Breast epithelium (tissue), 4 donors: ENCODE measurements around the gene MAPK14. TPM values are rescaled to one million over a fixed set of nuclear protein-coding genes. Genes with fewer than 3 reads are reported as not detected.

Experiments used
- DNase-seq, 2 donors: peaks; one replicate each; pipeline ENCODE4 v3.0.0-alpha.2; 2019; ENCODE audit warnings: low spot score in 2 of 2
- H3K27ac ChIP-seq, 2 donors: fragments of 200-600 bp; sonication (generic) in 1 of 2; one replicate each; pipeline ENCODE4 v1.5.1; 2016 to 2019; ENCODE audit warnings: mild to moderate bottlenecking in 1 of 2
- H3K27me3 ChIP-seq, 2 donors: fragments of 200-600 bp; sonication (generic) in 1 of 2; one replicate each; pipeline versions ENCODE4 v1.5.1 to v1.6.0; 2017 to 2019; ENCODE audit warnings: control low read depth in 1 of 2, mild to moderate bottlenecking in 1 of 2
- H3K36me3 ChIP-seq: fragments of 200-600 bp; one replicate; pipeline ENCODE4 v1.5.1; 2019
- H3K4me1 ChIP-seq, 2 donors: fragments of 200-600 bp; sonication (generic); one replicate each; pipeline ENCODE4 v1.5.1; 2016 to 2019; ENCODE audit warnings: control low read depth in 1 of 2
- H3K4me3 ChIP-seq, 3 donors: fragments of 200-600 bp; sonication (generic); 1 replicate in 2 of 3; 2 replicates in 1 of 3; pipeline ENCODE4 v1.5.1; 2016 to 2019; ENCODE audit warnings: mild to moderate bottlenecking in 3 of 3, moderate library complexity in 2 of 3
- H3K9me3 ChIP-seq, 2 donors: fragments of 200-600 bp; sonication (generic) in 1 of 2; one replicate each; pipeline ENCODE4 v1.5.1; 2016 to 2019; ENCODE audit warnings: control low read depth in 1 of 2
- POLR2A ChIP-seq: fragments of 450-650 bp; IDR thresholded peaks from one replicate; pipeline ENCODE4 v1.6.1; 2016; ENCODE audit warnings: antibody characterized with exemption, mild to moderate bottlenecking, moderate library complexity
- POLR2AphosphoS5 ChIP-seq, 3 donors: sonication (generic); formaldehyde crosslinking; IDR thresholded peaks; one replicate each; pipeline ENCODE4 v1.6.1; 2017; ENCODE audit warnings: antibody characterized with exemption in 3 of 3
- intact Hi-C: fragments of 100-400 bp; cut with DNase I; formaldehyde crosslinking; loops from one replicate; pipeline ENCODE4 v1.15.1; 2023; ENCODE audit warnings: low total_unique reads
- total RNA-seq, 3 donors: library from RNA; depleted of rRNA; stranded (reverse); fragments of >200 nt; gene quantifications; one replicate each; pipeline ENCODE4 v1.1.0, GENCODE V29; 2016
- TF ChIP-seq, protein P1 (sequence below), 3 donors: fragments of 450-650 bp; IDR thresholded peaks; one replicate each; pipeline ENCODE4 v1.5.1; 2016 to 2017; ENCODE audit warnings: antibody characterized with exemption in 3 of 3, mild to moderate bottlenecking in 3 of 3, moderate library complexity in 3 of 3

The MAPK14 gene
- total RNA-seq, 3 donors from 2014 or later = 72.8 to 85.6 (median 81.3) TPM

DNA sequence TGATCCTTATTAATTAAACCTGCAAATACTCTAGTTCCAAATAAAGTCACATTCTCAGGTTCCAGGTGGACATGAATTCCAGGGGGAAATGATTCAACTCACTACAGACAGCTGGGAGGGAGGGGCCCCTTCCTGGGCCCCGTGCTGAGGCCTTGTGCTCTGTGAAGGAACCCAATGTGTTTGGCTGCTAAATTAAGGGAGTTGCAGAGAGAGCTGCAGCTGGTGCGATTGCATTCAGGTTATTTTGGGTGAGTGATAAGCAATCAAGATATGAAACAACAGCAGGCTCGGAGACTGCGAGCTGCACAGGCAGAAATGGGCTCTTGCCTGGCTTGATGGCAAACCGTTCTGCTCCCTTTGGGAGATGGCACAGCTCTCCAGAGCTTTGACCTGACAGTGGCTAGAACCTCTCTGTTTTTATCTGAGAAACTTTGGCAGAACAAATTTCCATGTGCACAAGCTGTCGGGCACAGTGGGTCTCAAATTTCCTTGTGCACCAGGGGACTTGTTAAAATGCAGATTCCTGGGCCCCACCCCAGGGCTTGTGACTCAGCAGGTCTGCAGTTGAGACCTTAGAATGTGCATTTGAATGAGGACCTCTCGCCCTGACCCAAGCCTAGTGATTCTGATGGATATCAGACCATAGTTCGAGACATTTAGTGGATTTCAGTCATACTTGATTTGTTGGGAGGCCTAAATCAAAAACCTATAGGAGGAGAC is 112.5 kb downstream of the MAPK14 start:
- Histone ChIP-seq H3K4me1 (no peaks in the 10 kb centered on the region), H3K27ac (no peak overlapping the region), H3K27me3 (no peaks in the 10 kb centered on the region), H3K36me3 (no peaks in the 10 kb centered on the region), H3K9me3 (no peaks in the 10 kb centered on the region), H3K4me3 (no peak overlapping the region)
- no peak for DNase-seq
- intact Hi-C loops = no loop called here
- TF ChIP-seq, protein P1, sequence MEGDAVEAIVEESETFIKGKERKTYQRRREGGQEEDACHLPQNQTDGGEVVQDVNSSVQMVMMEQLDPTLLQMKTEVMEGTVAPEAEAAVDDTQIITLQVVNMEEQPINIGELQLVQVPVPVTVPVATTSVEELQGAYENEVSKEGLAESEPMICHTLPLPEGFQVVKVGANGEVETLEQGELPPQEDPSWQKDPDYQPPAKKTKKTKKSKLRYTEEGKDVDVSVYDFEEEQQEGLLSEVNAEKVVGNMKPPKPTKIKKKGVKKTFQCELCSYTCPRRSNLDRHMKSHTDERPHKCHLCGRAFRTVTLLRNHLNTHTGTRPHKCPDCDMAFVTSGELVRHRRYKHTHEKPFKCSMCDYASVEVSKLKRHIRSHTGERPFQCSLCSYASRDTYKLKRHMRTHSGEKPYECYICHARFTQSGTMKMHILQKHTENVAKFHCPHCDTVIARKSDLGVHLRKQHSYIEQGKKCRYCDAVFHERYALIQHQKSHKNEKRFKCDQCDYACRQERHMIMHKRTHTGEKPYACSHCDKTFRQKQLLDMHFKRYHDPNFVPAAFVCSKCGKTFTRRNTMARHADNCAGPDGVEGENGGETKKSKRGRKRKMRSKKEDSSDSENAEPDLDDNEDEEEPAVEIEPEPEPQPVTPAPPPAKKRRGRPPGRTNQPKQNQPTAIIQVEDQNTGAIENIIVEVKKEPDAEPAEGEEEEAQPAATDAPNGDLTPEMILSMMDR (IDR thresholded peaks at IDR 0.05) = no peak
- TF ChIP-seq POLR2A = no peak
- no peak for TF ChIP-seq POLR2AphosphoS5 (IDR thresholded peaks at IDR 0.05)

- Histone ChIP-seq H3K4me3 (no peak overlapping the region), H3K9me3 (no peaks in the 10 kb centered on the region), H3K27me3 (no peaks in the 10 kb centered on the region), H3K27ac (no peak overlapping the region), H3K4me1 (no peaks in the 10 kb centered on the region), H3K36me3 (no peaks in the 10 kb centered on the region)
- TF ChIP-seq, protein P1 (IDR thresholded peaks at IDR 0.05) = no peak
- no peak for TF ChIP-seq POLR2A
- TF ChIP-seq POLR2AphosphoS5 (IDR thresholded peaks at IDR 0.05) = no peak
- DNase-seq = no peak
- intact Hi-C loops = no loop called here
Measured at GRCh38 chr6:36141091-36141490, 113.5 kb downstream of the MAPK14 start.

GRCh38 chr6:36141961-36142360 is 114.4 kb downstream of the MAPK14 start:
- H3K27me3 ChIP-seq = no peaks in the 10 kb centered on the region
- H3K4me1 ChIP-seq = no peaks in the 10 kb centered on the region
- H3K4me3 ChIP-seq = no peak overlapping the region
- H3K27ac ChIP-seq = no peak overlapping the region
- no peak for DNase-seq
- TF ChIP-seq, protein P1 (IDR thresholded peaks at IDR 0.05) = no peak
- no peak for TF ChIP-seq POLR2A
- TF ChIP-seq POLR2AphosphoS5 (IDR thresholded peaks at IDR 0.05) = no peak
- H3K36me3 ChIP-seq = no peaks in the 10 kb centered on the region
- intact Hi-C loops = no loop called here
- H3K9me3 ChIP-seq = no peaks in the 10 kb centered on the region

- Histone ChIP-seq H3K27me3 (no peaks in the 10 kb centered on the region), H3K36me3 (no peaks in the 10 kb centered on the region), H3K4me1 (no peaks in the 10 kb centered on the region), H3K27ac (no peak overlapping the region), H3K4me3 (no peak overlapping the region), H3K9me3 (no peaks in the 10 kb centered on the region)
- intact Hi-C loops = no loop called here
- no peak for DNase-seq
- no peak for TF ChIP-seq POLR2AphosphoS5 (IDR thresholded peaks at IDR 0.05)
- no peak for TF ChIP-seq POLR2A
- TF ChIP-seq, protein P1 (IDR thresholded peaks at IDR 0.05) = no peak
Measured at GRCh38 chr6:36142971-36143838, 115.6 kb downstream of the MAPK14 start.

DNA sequence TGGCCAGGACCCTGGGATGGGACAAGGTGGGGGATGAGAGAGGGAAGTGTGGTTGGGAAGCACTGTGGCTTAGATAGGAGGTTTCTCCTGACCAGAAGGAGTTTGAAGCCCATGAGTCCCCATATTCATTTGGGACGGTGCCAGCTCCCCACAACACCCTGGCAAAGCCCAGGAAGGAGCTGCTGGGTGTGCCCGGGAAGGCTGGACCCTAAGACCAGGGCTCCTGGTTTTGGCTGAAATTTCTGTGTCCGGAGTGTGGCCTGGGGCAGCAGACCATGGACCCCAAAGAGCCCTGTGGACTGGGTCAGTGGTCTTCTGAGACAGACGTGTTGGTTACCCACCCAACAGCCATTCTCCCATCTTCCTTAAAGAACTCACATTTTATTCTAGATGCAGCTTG is 117.9 kb downstream of the MAPK14 start:
- no peak for DNase-seq

More for the DNA sequence above, 117.9 kb downstream of the MAPK14 start:
- Histone ChIP-seq H3K27me3 (no peaks in the 10 kb centered on the region), H3K4me1 (peaks cover 3 to 6% of the 10 kb centered on the region in 2 donors), H3K36me3 (no peaks in the 10 kb centered on the region), H3K27ac (no peak overlapping the region), H3K4me3 (no peak overlapping the region), H3K9me3 (no peaks in the 10 kb centered on the region)
- no peak for TF ChIP-seq POLR2AphosphoS5 (IDR thresholded peaks at IDR 0.05)
- no peak for TF ChIP-seq POLR2A
- TF ChIP-seq, protein P1 (IDR thresholded peaks at IDR 0.05) = no peak
- intact Hi-C loops = no loop called here
